Heart left ventricle (tissue), 13 donors: Measurements from ENCODE around the gene DDTL.

ENCODE experiments used
- POLR2A ChIP-seq, 2 donors: fragments of 450-650 bp; IDR thresholded peaks; one replicate each; pipeline ENCODE4 v1.6.1; 2017; ENCODE audit warnings: antibody characterized with exemption in 2 of 2, mild to moderate bottlenecking in 2 of 2, moderate library complexity in 2 of 2
- TF ChIP-seq, protein P1 (sequence below), 12 donors: fragments of 200-600 bp; sonication (generic) in 4 of 12; IDR thresholded peaks; one replicate each; pipeline versions ENCODE4 v1.5.0 to v1.8.0; 2018 to 2022; ENCODE audit warnings: antibody characterized with exemption in 12 of 12, mild to moderate bottlenecking in 5 of 12
- donor health status: ischemic (EF 13 %, LVEDD 7.1; RV severe dilation, severe dysfunction).
- donor health status: DM: no; HTN: yes; CAD: no.
- donor health status: DM: no; HTN: no; CAD: no.
- donor health status: ischemic (EF 25% LVEDD 6.9; RV normal size, moderate dysfunction).
- donor health status: ischemic (EF 25% LVEDD 5.7; RV mildly dilated, moderate dysfunction).
- donor health status: ischemic (EF 35%, LVEDD 5.7; RV mildly dilated, moderate dysfunction).
- donor health status: nonischemic (EF 11% LVEDD 7.7; RV severe dilation, severe dysfunction).
- donor health status: DM: yes; HTN: yes; CAD: no.
- donor health status: PGD.
- donor health status: ischemic (EF 29% LVEDD 5.4; RV normal size, mild dysfunction).
- donor health status: nonischemic (EF 23%, LVEDD 6.1; RV moderate dilation, normal function).

GRCh38 chr22:24010018-24010391 lies 43.3 kb downstream of the DDTL start:
- no peak for TF ChIP-seq POLR2A (IDR thresholded peaks at IDR 0.05)
- TF ChIP-seq, protein P1, sequence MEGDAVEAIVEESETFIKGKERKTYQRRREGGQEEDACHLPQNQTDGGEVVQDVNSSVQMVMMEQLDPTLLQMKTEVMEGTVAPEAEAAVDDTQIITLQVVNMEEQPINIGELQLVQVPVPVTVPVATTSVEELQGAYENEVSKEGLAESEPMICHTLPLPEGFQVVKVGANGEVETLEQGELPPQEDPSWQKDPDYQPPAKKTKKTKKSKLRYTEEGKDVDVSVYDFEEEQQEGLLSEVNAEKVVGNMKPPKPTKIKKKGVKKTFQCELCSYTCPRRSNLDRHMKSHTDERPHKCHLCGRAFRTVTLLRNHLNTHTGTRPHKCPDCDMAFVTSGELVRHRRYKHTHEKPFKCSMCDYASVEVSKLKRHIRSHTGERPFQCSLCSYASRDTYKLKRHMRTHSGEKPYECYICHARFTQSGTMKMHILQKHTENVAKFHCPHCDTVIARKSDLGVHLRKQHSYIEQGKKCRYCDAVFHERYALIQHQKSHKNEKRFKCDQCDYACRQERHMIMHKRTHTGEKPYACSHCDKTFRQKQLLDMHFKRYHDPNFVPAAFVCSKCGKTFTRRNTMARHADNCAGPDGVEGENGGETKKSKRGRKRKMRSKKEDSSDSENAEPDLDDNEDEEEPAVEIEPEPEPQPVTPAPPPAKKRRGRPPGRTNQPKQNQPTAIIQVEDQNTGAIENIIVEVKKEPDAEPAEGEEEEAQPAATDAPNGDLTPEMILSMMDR (IDR thresholded peaks at IDR 0.05) = no peak
